Measurements from ENCODE around the gene TNRC6C.

- no peak for TF ChIP-seq CTCF (IDR thresholded peaks at IDR 0.05 in 8 of 11, conservative IDR thresholded peaks at IDR 0.05 in 3 of 11)
- TF ChIP-seq POLR2AphosphoS5 (IDR thresholded peaks at IDR 0.05): no peak
Observed at GRCh38 chr17:77929180-77929564, 29.3 kb upstream of the TNRC6C start.

Data from spleen (tissue), 7 donors.